Adrenal gland (tissue), 5 donors: Measurements from ENCODE around the gene ARHGAP4.

ENCODE experiments used
- CTCF ChIP-seq, 6 experiments: fragments of 450-650 bp in 4 of 6; fragments of 200-600 bp in 2 of 6; sonication (generic) in 1 of 6; IDR thresholded peaks; 1 replicate in 5 of 6; 2 replicates in 1 of 6; pipeline versions ENCODE4 v1.5.1 to v1.8.0; 2016 to 2021; ENCODE audit warnings: antibody characterized with exemption in 6 of 6, mild to moderate bottlenecking in 2 of 6, moderate library complexity in 1 of 6
- POLR2A ChIP-seq, 2 donors: fragments of 450-650 bp; IDR thresholded peaks; one replicate each; pipeline ENCODE4 v1.6.1; 2017; ENCODE audit warnings: antibody characterized with exemption in 2 of 2, mild to moderate bottlenecking in 2 of 2, moderate library complexity in 1 of 2
- donor health status: DM: no; HTN: no; CAD: no.

GRCh38 chrX:153876112-153876491 lies 50.0 kb downstream of the ARHGAP4 start:
- TF ChIP-seq CTCF (IDR thresholded peaks at IDR 0.05) (no peak), POLR2A (IDR thresholded peaks at IDR 0.05) (no peak)
